Esophagus muscularis mucosa (tissue), 4 donors: ENCODE data around the gene WDR19.

Experiments used
- CTCF ChIP-seq, 3 experiments: fragments of 200-600 bp in 2 of 3; fragments of 450-650 bp in 1 of 3; sonication (generic) in 2 of 3; IDR thresholded peaks; one replicate each; pipeline ENCODE4 v1.5.1; 2017 to 2019; ENCODE audit warnings: antibody characterized with exemption in 3 of 3, mild to moderate bottlenecking in 2 of 3, moderate library complexity in 1 of 3
- EP300 ChIP-seq: sonication (generic); formaldehyde crosslinking; IDR thresholded peaks from one replicate; pipeline ENCODE4 v1.6.1; 2017; ENCODE audit warnings: antibody characterized with exemption
- POLR2A ChIP-seq: fragments of 450-650 bp; IDR thresholded peaks from one replicate; pipeline ENCODE4 v1.6.1; 2017; ENCODE audit warnings: antibody characterized with exemption, moderate library complexity, mild to moderate bottlenecking, low read depth

- TF ChIP-seq CTCF (IDR thresholded peaks at IDR 0.05) (no peak), POLR2A (no peak), EP300 (no peak)
Measured at GRCh38 chr4:39227906-39228305, 45.6 kb downstream of the WDR19 start.
